RWPE2 (cell line): ENCODE measurements around the gene RREB1.

ENCODE experiments used
- ATAC-seq: fragments of 200-7000 bp; cut with Tn5 transposase; 3 replicates; pipeline ENCODE4 v1.9.1; 2021; ENCODE audit warnings: low read depth
- DNase-seq: peaks from one replicate; pipeline ENCODE4 v3.0.0-alpha.2; 2020; ENCODE audit warnings: low spot score
- H3K27ac ChIP-seq: fragments of 450-650 bp; 2 replicates; pipeline ENCODE4 v1.5.1; 2017; ENCODE audit warnings: mild to moderate bottlenecking; ENCODE audit not compliant: poor library complexity, severe bottlenecking
- H3K27me3 ChIP-seq: fragments of 250-450 bp; sonication (Bioruptor Pico); 2 replicates; pipeline ENCODE4 v1.5.1; 2021; ENCODE audit warnings: mild to moderate bottlenecking, moderate library complexity; ENCODE audit not compliant: insufficient read depth, poor library complexity, severe bottlenecking
- H3K36me3 ChIP-seq: fragments of 250-450 bp; sonication (Bioruptor Pico); 2 replicates; pipeline ENCODE4 v1.5.1; 2020; ENCODE audit warnings: low read depth, mild to moderate bottlenecking, moderate library complexity
- H3K4me1 ChIP-seq: fragments of 250-450 bp; sonication (Bioruptor Pico); 2 replicates; pipeline ENCODE4 v1.5.1; 2021; ENCODE audit warnings: mild to moderate bottlenecking, moderate library complexity; ENCODE audit not compliant: insufficient read depth, poor library complexity, severe bottlenecking
- H3K4me3 ChIP-seq: fragments of 250-450 bp; sonication (Bioruptor Pico); 2 replicates; pipeline ENCODE4 v1.5.1; 2021; ENCODE audit warnings: mild to moderate bottlenecking, moderate library complexity; ENCODE audit not compliant: severe bottlenecking
- H3K9me3 ChIP-seq: fragments of 250-450 bp; sonication (Bioruptor Pico); 2 replicates; pipeline ENCODE4 v1.5.1; 2021; ENCODE audit warnings: mild to moderate bottlenecking, moderate library complexity; ENCODE audit not compliant: severe bottlenecking
- CTCF ChIP-seq: fragments of 450-650 bp; IDR thresholded peaks from one replicate; pipeline ENCODE4 v1.5.1; 2017; ENCODE audit warnings: mild to moderate bottlenecking, moderate library complexity; ENCODE audit not compliant: poor library complexity, severe bottlenecking

Gene RREB1

GRCh38 chr6:7151381-7151780 lies 43.6 kb downstream of the RREB1 start:
- Histone ChIP-seq H3K9me3 (no peaks in the 10 kb centered on the region), H3K4me1 (peaks cover 60% of the 10 kb centered on the region), H3K27me3 (no peaks in the 10 kb centered on the region), H3K36me3 (peaks cover 16% of the 10 kb centered on the region; the same call in 1 of the 2 replicates), H3K27ac (peak overlapping the region; percentile 43), H3K4me3 (no peak overlapping the region)
- no peak for TF ChIP-seq CTCF
- DNase-seq (no peak), ATAC-seq (no peak)

GRCh38 chr6:7152462-7152861 lies 44.7 kb downstream of the RREB1 start:
- Histone ChIP-seq H3K4me1 (peaks cover 60% of the 10 kb centered on the region), H3K4me3 (no peak overlapping the region), H3K27me3 (no peaks in the 10 kb centered on the region), H3K36me3 (peaks cover 16% of the 10 kb centered on the region; the same call in 1 of the 2 replicates), H3K27ac (peak overlapping the region; percentile 43), H3K9me3 (no peaks in the 10 kb centered on the region)
- DNase-seq (no peak), ATAC-seq (peak; percentile 40; the same call in 1 of the 3 replicates)
- TF ChIP-seq CTCF = no peak

- no peak for ATAC-seq
- TF ChIP-seq CTCF = no peak
- Histone ChIP-seq H3K4me1 (peaks cover 57% of the 10 kb centered on the region), H3K4me3 (no peak overlapping the region), H3K27ac (no peak overlapping the region), H3K27me3 (no peaks in the 10 kb centered on the region), H3K9me3 (no peaks in the 10 kb centered on the region), H3K36me3 (peaks cover 16% of the 10 kb centered on the region; the same call in 1 of the 2 replicates)
- DNase-seq = no peak
These were observed 46.0 kb downstream of the RREB1 start for GRCh38 chr6:7153789-7154188.

- TF ChIP-seq CTCF = no peak
- Histone ChIP-seq H3K27me3 (no peaks in the 10 kb centered on the region), H3K36me3 (peaks cover 16% of the 10 kb centered on the region; the same call in 1 of the 2 replicates), H3K27ac (no peak overlapping the region), H3K4me3 (no peak overlapping the region), H3K9me3 (no peaks in the 10 kb centered on the region), H3K4me1 (peaks cover 57% of the 10 kb centered on the region)
- no peak for ATAC-seq
- DNase-seq = no peak
These were observed 46.8 kb downstream of the RREB1 start for GRCh38 chr6:7154341-7155139.

GRCh38 chr6:7155871-7156579 lies 48.3 kb downstream of the RREB1 start:
- Histone ChIP-seq H3K4me3 (no peak overlapping the region), H3K9me3 (no peaks in the 10 kb centered on the region), H3K27ac (peak overlapping the region; percentile 42), H3K27me3 (no peaks in the 10 kb centered on the region), H3K4me1 (peaks cover 67% of the 10 kb centered on the region), H3K36me3 (peaks cover 17% of the 10 kb centered on the region)
- DNase-seq = no peak
- no peak for ATAC-seq
- no peak for TF ChIP-seq CTCF
